Panc1 (cell line): ENCODE measurements around the gene SEC16A. TPM values are rescaled to one million over a fixed set of nuclear protein-coding genes. Genes with fewer than 3 reads are reported as not detected.

Source experiments
- ATAC-seq: fragments of 200-7000 bp; cut with Tn5 transposase; 2 replicates; pipeline ENCODE4 v1.9.1; 2020; ENCODE audit warnings: mild to moderate bottlenecking, moderate library complexity
- BruUV-seq: library from RNA; stranded (reverse); fragments of 400-500 nt; replicated peaks from 2 replicates; lab custom pipeline; 2021; lab: Mats Ljungman, UMichigan
- CTCF ChIA-PET: fragments of 300-600 bp; sonication (Branson Sonifier 250); formaldehyde crosslinking; loops from one replicate; lab custom pipeline; 2022; ENCODE audit warnings: antibody characterized with exemption; lab: Charles Lee
- POLR2A ChIA-PET: fragments of 300-600 bp; sonication (Branson Sonifier 250); formaldehyde crosslinking; loops from one replicate; lab custom pipeline; 2022; ENCODE audit warnings: antibody characterized with exemption; lab: Charles Lee
- DNase-seq: peaks from one replicate; pipeline ENCODE4 v3.0.0-alpha.2; 2010; ENCODE audit warnings: low read depth, low spot score
- H3K27ac ChIP-seq: 2 replicates; pipeline ENCODE4 v1.5.1; 2011; ENCODE audit warnings: mild to moderate bottlenecking, low read length, inconsistent platforms
- H3K27me3 ChIP-seq: fragments of 200-500 bp; sonication (Bioruptor generic); 2 replicates; pipeline ENCODE4 v1.6.0; 2014; ENCODE audit warnings: low read length, inconsistent platforms; ENCODE audit not compliant: control insufficient read depth, insufficient read depth
- H3K36me3 ChIP-seq: fragments of 200-500 bp; sonication (Bioruptor generic); 2 replicates; pipeline ENCODE4 v1.5.1; 2014; ENCODE audit warnings: inconsistent platforms, mild to moderate bottlenecking, low read length, moderate library complexity; ENCODE audit not compliant: control insufficient read depth, insufficient read depth
- H3K4me1 ChIP-seq: 2 replicates; pipeline ENCODE4 v1.5.1; 2011; ENCODE audit warnings: inconsistent platforms, mild to moderate bottlenecking, low read length, moderate library complexity; ENCODE audit not compliant: control insufficient read depth, insufficient read depth
- H3K4me3 ChIP-seq, 2 experiments: 2 replicates each; pipeline ENCODE4 v1.5.1; 2011 to 2012; ENCODE audit warnings: low read depth in 2 of 2, low read length in 2 of 2, mild to moderate bottlenecking in 2 of 2, inconsistent platforms in 1 of 2, moderate library complexity in 1 of 2
- H3K9me3 ChIP-seq: fragments of 200-500 bp; sonication (Bioruptor generic); 2 replicates; pipeline ENCODE4 v1.5.1; 2014; ENCODE audit warnings: low read depth, mild to moderate bottlenecking, inconsistent platforms, low read length, moderate library complexity; ENCODE audit not compliant: control insufficient read depth, insufficient read depth
- CTCF ChIP-seq: fragments of 450-650 bp; IDR thresholded peaks from 2 replicates; pipeline ENCODE4 v1.5.1; 2017; ENCODE audit warnings: mild to moderate bottlenecking
- POLR2AphosphoS5 ChIP-seq: IDR thresholded peaks from 2 replicates; pipeline ENCODE4 v1.6.1; 2012; ENCODE audit warnings: mild to moderate bottlenecking, low read depth, low read length, moderate library complexity
- REST ChIP-seq, 2 experiments: IDR thresholded peaks; 2 replicates each; pipeline ENCODE4 v1.6.1; 2011 to 2012; ENCODE audit warnings: low read depth in 2 of 2, control low read depth in 1 of 2, low read length in 1 of 2, mild to moderate bottlenecking in 1 of 2, moderate library complexity in 1 of 2; ENCODE audit not compliant: insufficient read depth in 1 of 2
- SIN3A ChIP-seq: IDR thresholded peaks from 2 replicates; pipeline ENCODE4 v1.6.1; 2012; ENCODE audit warnings: low read depth, mild to moderate bottlenecking, low read length, moderate library complexity, borderline replicate concordance; ENCODE audit not compliant: insufficient read depth
- TCF7L2 ChIP-seq: IDR thresholded peaks from 2 replicates; pipeline ENCODE4 v1.6.1; 2011; ENCODE audit warnings: mild to moderate bottlenecking, low read depth, low read length, inconsistent platforms
- in situ Hi-C: cut with HindIII; loops from 2 replicates; pipeline ENCODE4 v1.10.0; 2016; ENCODE audit warnings: low sequenced_read_pairs, low pct_unique_long_range_greater_than_20kb
- intact Hi-C: fragments of 100-400 bp; cut with micrococcal nuclease; formaldehyde crosslinking; loops from one replicate; pipeline ENCODE4 v1.10.0; 2022; ENCODE audit not compliant: unreplicated experiment
- total RNA-seq: library from RNA; stranded (reverse); gene quantifications from one replicate; pipeline ENCODE4 v1.2.1, GENCODE V29; 2021; ENCODE audit not compliant: unreplicated experiment

Gene SEC16A
- total RNA-seq, 1 experiment from 2014 or later = 76.5 TPM

GRCh38 chr9:136395020-136395340, 87.9 kb downstream of the SEC16A start:
- Histone ChIP-seq H3K4me3 (no peak overlapping the region), H3K4me1 (0 out of 2 replicates have a peak, but pooled peaks cover 4% of the 10 kb centered on the region), H3K27ac (no peak overlapping the region), H3K36me3 (no peaks in the 10 kb centered on the region; the same call in 1 of the 2 replicates), H3K27me3 (no peaks in the 10 kb centered on the region), H3K9me3 (no peaks in the 10 kb centered on the region)
- ATAC-seq (no peak), DNase-seq (no peak)
- intact Hi-C loops = no loop called here
- ChIA-PET POLR2A (no interaction called here), CTCF (no interaction called here)
- TF ChIP-seq REST (IDR thresholded peaks at IDR 0.05; ENCODE audit: insufficient read depth in 1 of 2, low read depth in 2 of 2, low read length in 1 of 2) = no peak
- TF ChIP-seq CTCF = no peak
- TF ChIP-seq POLR2AphosphoS5 = no peak
- TF ChIP-seq SIN3A = no peak
- no peak for TF ChIP-seq TCF7L2
- in situ Hi-C loops = no loop called here
- BruUV-seq = no TSS peak

GRCh38 chr9:136394312-136395019, 88.4 kb downstream of the SEC16A start:
- intact Hi-C loops = no loop called here
- H3K36me3 ChIP-seq = no peaks in the 10 kb centered on the region; the same call in 1 of the 2 replicates
- DNase-seq (no peak), ATAC-seq (no peak)
- no peaks in the 10 kb centered on the region for H3K9me3 ChIP-seq
- TF ChIP-seq TCF7L2 = no peak
- TF ChIP-seq CTCF = no peak
- CTCF ChIA-PET = no interaction called here
- POLR2A ChIA-PET = interaction anchor here (1.0 kb wide), 1 partner anchor 9 kb away, joined by 6 read pairs; no protein-coding TSS in a partner anchor
- H3K27ac ChIP-seq = no peak overlapping the region
- H3K4me1 ChIP-seq = 0 out of 2 replicates have a peak, but pooled peaks cover 4% of the 10 kb centered on the region
- no peak overlapping the region for H3K4me3 ChIP-seq
- no peaks in the 10 kb centered on the region for H3K27me3 ChIP-seq
- BruUV-seq = no TSS peak
- in situ Hi-C loops = no loop called here
